Vagina (tissue), 2 donors: ENCODE results near the gene PAX2.

Source experiments
- CTCF ChIP-seq, 3 experiments: fragments of 450-650 bp in 2 of 3; fragments of 200-600 bp in 1 of 3; sonication (generic) in 1 of 3; IDR thresholded peaks; one replicate each; pipeline ENCODE4 v1.5.1; 2017 to 2019; ENCODE audit warnings: antibody characterized with exemption in 3 of 3, mild to moderate bottlenecking in 2 of 3, moderate library complexity in 2 of 3
- POLR2A ChIP-seq, 2 donors: fragments of 450-650 bp; IDR thresholded peaks; one replicate each; pipeline ENCODE4 v1.6.1; 2017; ENCODE audit warnings: antibody characterized with exemption in 2 of 2, mild to moderate bottlenecking in 2 of 2, moderate library complexity in 2 of 2
- POLR2AphosphoS5 ChIP-seq, 2 donors: sonication (generic); formaldehyde crosslinking; IDR thresholded peaks; one replicate each; pipeline ENCODE4 v1.9.0; 2017; ENCODE audit warnings: antibody characterized with exemption in 2 of 2, mild to moderate bottlenecking in 2 of 2, low read depth in 1 of 2; ENCODE audit not compliant: insufficient read depth in 1 of 2

GRCh38 chr10:100725869-100726426 lies 19.4 kb upstream of the PAX2 start:
- TF ChIP-seq CTCF (IDR thresholded peaks at IDR 0.05) (no peak), POLR2A (IDR thresholded peaks at IDR 0.05) (no peak), POLR2AphosphoS5 (IDR thresholded peaks at IDR 0.05; ENCODE audit: insufficient read depth in 1 of 2, low read depth in 1 of 2) (no peak)
